Mammary epithelial cell (primary cell): ENCODE measurements around the gene LMO4.

Experiments used
- CTCF ChIP-seq, 2 donors: IDR thresholded peaks in 1 of 2; conservative IDR thresholded peaks in 1 of 2; 2 replicates each; pipeline ENCODE4 v1.5.1; 2011 to 2012; ENCODE audit warnings: inconsistent platforms in 2 of 2, low read length in 2 of 2, mild to moderate bottlenecking in 2 of 2, control low read depth in 1 of 2, low read depth in 1 of 2; ENCODE audit not compliant: insufficient read depth in 1 of 2; ENCODE audit errors: extremely low read depth in 1 of 2
- EZH2 ChIP-seq: IDR thresholded peaks from 2 replicates; pipeline ENCODE4 v1.6.1; 2012; ENCODE audit warnings: low read length, inconsistent platforms, borderline replicate concordance

- TF ChIP-seq EZH2 (no peak), CTCF (conservative IDR thresholded peaks at IDR 0.05 in 1 of 2, IDR thresholded peaks at IDR 0.05 in 1 of 2; ENCODE audit: extremely low read depth in 1 of 2, insufficient read depth in 1 of 2, low read depth in 1 of 2, low read length in 2 of 2) (no peak)
Observed at GRCh38 chr1:87305151-87305550, 23.5 kb upstream of the LMO4 start.
